Measurements from ENCODE around the gene BMP5. TPM values are rescaled to one million over a fixed set of nuclear protein-coding genes. Genes with fewer than 3 reads are reported as not detected.

The BMP5 gene
- total RNA-seq, 1 experiment from 2014 or later, result not detected

DNA sequence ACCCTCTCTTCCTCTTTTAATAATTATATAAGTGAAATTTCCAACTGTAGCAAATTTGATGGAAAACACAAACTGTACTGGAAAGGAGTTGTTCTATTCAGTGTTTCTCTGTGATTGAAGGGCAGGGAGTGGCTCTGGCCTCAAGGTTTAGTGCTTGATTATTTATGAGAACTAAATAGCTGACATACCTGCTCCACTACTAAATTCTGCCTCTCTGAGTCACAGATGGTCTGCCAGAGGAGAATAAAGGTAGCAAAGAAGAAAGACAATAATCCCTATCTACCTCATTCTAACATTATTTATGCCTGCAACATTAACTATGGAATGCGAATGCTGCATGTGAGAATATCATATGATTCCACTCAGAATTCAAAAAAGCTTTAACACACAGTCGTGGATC is 9.3 kb downstream of the BMP5 start:
- Mint-ChIP-seq H3K27ac (ENCODE audit: unreplicated experiment) (peak overlapping the region; percentile 36), H3K4me1 (ENCODE audit: low read depth, unreplicated experiment) (peaks cover 42% of the 10 kb centered on the region), H3K4me3 (ENCODE audit: low read depth, unreplicated experiment) (no peak overlapping the region), H3K9me3 (ENCODE audit: low read depth, unreplicated experiment) (no peaks in the 10 kb centered on the region), H3K36me3 (ENCODE audit: insufficient read depth, unreplicated experiment) (peaks cover 6% of the 10 kb centered on the region), H3K27me3 (ENCODE audit: unreplicated experiment) (no peaks in the 10 kb centered on the region)
- peak; percentile 43 for DNase-seq
- BruUV-seq (replicated peaks), result no TSS peak
- intact Hi-C loops (cut with micrococcal nuclease; ENCODE audit: unreplicated experiment), result loop anchor here (10.0 kb wide), 1 partner anchor 131 kb away; no protein-coding TSS in a partner anchor
- CTCF ChIA-PET, result no interaction called here
- TF ChIP-seq, protein P1, sequence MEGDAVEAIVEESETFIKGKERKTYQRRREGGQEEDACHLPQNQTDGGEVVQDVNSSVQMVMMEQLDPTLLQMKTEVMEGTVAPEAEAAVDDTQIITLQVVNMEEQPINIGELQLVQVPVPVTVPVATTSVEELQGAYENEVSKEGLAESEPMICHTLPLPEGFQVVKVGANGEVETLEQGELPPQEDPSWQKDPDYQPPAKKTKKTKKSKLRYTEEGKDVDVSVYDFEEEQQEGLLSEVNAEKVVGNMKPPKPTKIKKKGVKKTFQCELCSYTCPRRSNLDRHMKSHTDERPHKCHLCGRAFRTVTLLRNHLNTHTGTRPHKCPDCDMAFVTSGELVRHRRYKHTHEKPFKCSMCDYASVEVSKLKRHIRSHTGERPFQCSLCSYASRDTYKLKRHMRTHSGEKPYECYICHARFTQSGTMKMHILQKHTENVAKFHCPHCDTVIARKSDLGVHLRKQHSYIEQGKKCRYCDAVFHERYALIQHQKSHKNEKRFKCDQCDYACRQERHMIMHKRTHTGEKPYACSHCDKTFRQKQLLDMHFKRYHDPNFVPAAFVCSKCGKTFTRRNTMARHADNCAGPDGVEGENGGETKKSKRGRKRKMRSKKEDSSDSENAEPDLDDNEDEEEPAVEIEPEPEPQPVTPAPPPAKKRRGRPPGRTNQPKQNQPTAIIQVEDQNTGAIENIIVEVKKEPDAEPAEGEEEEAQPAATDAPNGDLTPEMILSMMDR (IDR thresholded peaks at IDR 0.05; ENCODE audit: unreplicated experiment), result no peak

DNA sequence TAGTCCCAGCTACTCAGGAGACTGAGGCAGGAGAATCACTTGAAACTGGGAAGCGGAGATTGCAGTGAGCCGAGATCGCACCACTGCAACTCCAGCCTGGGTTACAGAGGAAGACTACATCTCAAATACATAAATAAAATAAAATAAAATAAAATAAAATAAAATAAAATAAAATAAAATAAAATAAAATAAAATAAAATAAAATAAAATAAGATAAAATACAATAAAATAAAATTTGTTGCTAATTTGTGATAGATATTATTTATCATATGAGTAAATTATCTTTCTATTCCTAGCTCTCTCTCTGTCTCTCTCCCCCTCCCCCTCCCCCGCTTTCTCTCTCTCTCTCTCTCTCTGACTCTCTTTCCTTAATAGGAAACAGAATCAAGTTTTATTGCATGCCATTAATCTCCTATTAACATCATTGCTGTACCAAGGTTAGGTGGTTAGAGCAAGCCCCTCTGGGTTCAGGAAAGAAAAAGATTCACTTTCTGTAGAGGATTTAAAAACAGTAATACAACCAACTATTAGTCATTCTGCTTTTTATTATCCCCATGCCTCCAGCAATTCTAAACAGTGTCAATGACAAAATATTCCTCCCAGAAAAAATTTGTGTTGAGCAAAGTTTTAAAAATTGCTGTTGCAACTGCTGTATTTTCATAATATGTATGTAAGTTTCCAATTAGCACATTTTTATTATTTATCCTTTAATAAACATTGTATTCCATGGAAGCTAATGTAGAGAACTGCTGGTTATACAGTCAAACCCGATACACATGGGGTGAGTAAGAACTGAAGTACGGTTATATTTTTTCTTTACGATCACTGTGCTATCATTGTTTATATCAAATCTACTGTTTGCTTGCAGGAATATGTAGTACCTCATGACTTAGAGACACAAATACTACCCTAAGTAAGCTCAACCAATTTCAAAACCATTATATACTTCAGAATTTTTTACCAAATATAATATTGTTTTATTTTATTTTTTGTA is 22.1 kb downstream of the BMP5 start:
- no TSS peak for BruUV-seq (replicated peaks)
- DNase-seq, result no peak

DNA sequence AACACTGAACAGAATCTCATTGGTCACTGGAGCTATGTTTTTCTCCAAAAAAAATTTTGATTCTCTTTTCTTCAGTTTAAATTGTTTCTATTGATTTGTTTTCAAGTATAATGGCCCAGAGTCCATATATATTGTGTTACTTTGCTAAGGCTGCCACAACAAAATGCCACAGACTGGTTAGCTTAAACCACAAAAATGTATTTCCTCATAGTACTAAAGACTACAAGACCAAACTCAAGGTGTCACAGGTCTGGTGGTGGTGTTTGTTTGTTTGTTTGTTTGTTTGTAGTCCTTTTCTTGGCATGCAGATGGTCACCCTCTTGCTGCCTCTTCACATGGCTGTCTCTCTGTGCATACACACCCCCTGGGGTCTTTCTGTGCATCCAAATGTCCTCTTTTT is 34.0 kb downstream of the BMP5 start:
- no TSS peak for BruUV-seq (replicated peaks)
- Mint-ChIP-seq H3K36me3 (ENCODE audit: insufficient read depth, unreplicated experiment) (no peaks in the 10 kb centered on the region), H3K27ac (ENCODE audit: unreplicated experiment) (no peak overlapping the region), H3K27me3 (ENCODE audit: unreplicated experiment) (no peaks in the 10 kb centered on the region), H3K9me3 (ENCODE audit: low read depth, unreplicated experiment) (no peaks in the 10 kb centered on the region), H3K4me1 (ENCODE audit: low read depth, unreplicated experiment) (peaks cover 8% of the 10 kb centered on the region), H3K4me3 (ENCODE audit: low read depth, unreplicated experiment) (no peak overlapping the region)
- TF ChIP-seq, protein P1 (IDR thresholded peaks at IDR 0.05; ENCODE audit: unreplicated experiment), result no peak
- DNase-seq, result no peak
- CTCF ChIA-PET, result interaction anchor here (0.6 kb wide), 1 partner anchor 1202 kb away, joined by 3 read pairs; no protein-coding TSS in a partner anchor
- intact Hi-C loops (cut with micrococcal nuclease; ENCODE audit: unreplicated experiment), result no loop called here

More for the DNA sequence above, 22.1 kb downstream of the BMP5 start:
- H3K4me3 Mint-ChIP-seq (ENCODE audit: low read depth, unreplicated experiment), result no peak overlapping the region
- H3K4me1 Mint-ChIP-seq (ENCODE audit: low read depth, unreplicated experiment), result no peaks in the 10 kb centered on the region
- no peak overlapping the region for H3K27ac Mint-ChIP-seq (ENCODE audit: unreplicated experiment)
- TF ChIP-seq, protein P1 (IDR thresholded peaks at IDR 0.05; ENCODE audit: unreplicated experiment), result no peak
- intact Hi-C loops (cut with micrococcal nuclease; ENCODE audit: unreplicated experiment), result no loop called here
- no peaks in the 10 kb centered on the region for H3K9me3 Mint-ChIP-seq (ENCODE audit: low read depth, unreplicated experiment)
- H3K27me3 Mint-ChIP-seq (ENCODE audit: unreplicated experiment), result no peaks in the 10 kb centered on the region
- CTCF ChIA-PET, result no interaction called here
- H3K36me3 Mint-ChIP-seq (ENCODE audit: insufficient read depth, unreplicated experiment), result no peaks in the 10 kb centered on the region

DNA sequence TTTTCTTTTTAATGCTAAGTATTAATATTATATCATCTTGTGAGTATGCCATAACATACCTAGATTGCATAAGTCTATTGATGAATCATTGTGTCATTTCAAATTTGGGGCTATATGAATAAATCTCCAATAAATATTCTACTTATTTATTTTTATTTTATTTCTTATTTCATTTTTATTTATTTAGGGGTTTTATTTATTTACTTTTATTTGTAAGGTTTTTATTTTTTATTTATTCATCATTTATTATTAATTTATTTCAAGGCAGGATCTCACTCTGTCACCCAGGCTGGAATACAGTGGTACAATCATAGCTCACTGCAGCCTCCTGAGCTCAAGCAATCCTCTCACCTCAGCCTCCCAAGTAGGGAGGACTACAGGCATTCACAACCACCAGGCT is 36.3 kb downstream of the BMP5 start:
- intact Hi-C loops (cut with micrococcal nuclease; ENCODE audit: unreplicated experiment), result no loop called here
- TF ChIP-seq, protein P1 (IDR thresholded peaks at IDR 0.05; ENCODE audit: unreplicated experiment), result no peak
- no peak for DNase-seq
- H3K4me3 Mint-ChIP-seq (ENCODE audit: low read depth, unreplicated experiment), result no peak overlapping the region
- H3K4me1 Mint-ChIP-seq (ENCODE audit: low read depth, unreplicated experiment), result peaks cover 8% of the 10 kb centered on the region
- BruUV-seq (replicated peaks), result no TSS peak
- H3K27ac Mint-ChIP-seq (ENCODE audit: unreplicated experiment), result no peak overlapping the region
- no peaks in the 10 kb centered on the region for H3K27me3 Mint-ChIP-seq (ENCODE audit: unreplicated experiment)
- CTCF ChIA-PET, result no interaction called here
- H3K9me3 Mint-ChIP-seq (ENCODE audit: low read depth, unreplicated experiment), result no peaks in the 10 kb centered on the region
- no peaks in the 10 kb centered on the region for H3K36me3 Mint-ChIP-seq (ENCODE audit: insufficient read depth, unreplicated experiment)

Measured in Calu3 (cell line).